HepG2 (cell line): ENCODE results near the gene MUL1. TPM values are rescaled to one million over a fixed set of nuclear protein-coding genes. Genes with fewer than 3 reads are reported as not detected.

ENCODE experiments used
- ATAC-seq: fragments of 200-7000 bp; cut with Tn5 transposase; 3 replicates; pipeline ENCODE4 v1.9.1; 2020; ENCODE audit warnings: mild to moderate bottlenecking, moderate library complexity
- BruUV-seq: library from RNA; stranded (reverse); fragments of 400-500 nt; replicated peaks from 2 replicates; lab custom pipeline; 2021; lab: Mats Ljungman, UMichigan
- CTCF ChIA-PET: fragments of 300-600 bp; formaldehyde crosslinking; extraction: SDS; loops from one replicate; lab custom pipeline; 2021; ENCODE audit warnings: low total read pairs, inconsistent platforms, low intra/inter-chr PET ratio; lab: Yijun Ruan, JAX
- POLR2A ChIA-PET: fragments of 350-600 bp; sonication (Branson Sonifier 250); formaldehyde crosslinking; loops from one replicate; lab custom pipeline; 2020; ENCODE audit warnings: antibody characterized with exemption, inconsistent platforms; lab: Yijun Ruan, JAX
- DNase-seq: peaks from one replicate; pipeline ENCODE4 v3.0.0-alpha.2; 2015; ENCODE audit warnings: low spot score
- FAIRE-seq: peaks from 3 replicates; lab custom pipeline; 2011; peaks lifted over from hg19 to GRCh38; lab: Jason Lieb, UNC
- H2AFZ ChIP-seq: one replicate; pipeline ENCODE4 v1.6.1; 2011; ENCODE audit warnings: low read length, inconsistent platforms
- H3K27ac ChIP-seq: fragments of 300-600 bp; 3 replicates; pipeline ENCODE4 v1.8.0; 2011; ENCODE audit warnings: mixed run types, mild to moderate bottlenecking, mixed read lengths, low read length, inconsistent platforms; ENCODE audit not compliant: insufficient read depth; ENCODE audit errors: extremely low read length
- H3K27me3 ChIP-seq, 2 experiments: fragments of 200-600 bp in 1 of 2; 2 replicates in 1 of 2; 3 replicates in 1 of 2; pipeline versions ENCODE4 v1.6.0 to v1.8.0; 2011; ENCODE audit warnings: low read length in 2 of 2, mild to moderate bottlenecking in 2 of 2, moderate library complexity in 2 of 2, inconsistent platforms in 1 of 2; ENCODE audit not compliant: insufficient read depth in 2 of 2, control insufficient read depth in 1 of 2
- H3K36me3 ChIP-seq, 2 experiments: fragments of 200-600 bp in 1 of 2; replicated peaks in 1 of 2; 2 replicates in 1 of 2; 3 replicates in 1 of 2; pipeline versions ENCODE4 v1.5.1 to v1.8.0; 2011; ENCODE audit warnings: low read length in 2 of 2, inconsistent platforms in 1 of 2; ENCODE audit not compliant: insufficient read depth in 2 of 2, control insufficient read depth in 1 of 2
- H3K4me1 ChIP-seq: 2 replicates; pipeline ENCODE4 v1.5.1; 2012; ENCODE audit warnings: low read length, inconsistent platforms; ENCODE audit not compliant: insufficient read depth
- H3K4me2 ChIP-seq: 2 replicates; pipeline ENCODE4 v1.6.0; 2011; ENCODE audit warnings: low read depth, low read length, inconsistent platforms
- H3K4me3 ChIP-seq, 3 experiments: fragments of 200-600 bp in 1 of 3; sonication (generic), shearing (Covaris generic) in 1 of 3; replicated peaks in 1 of 3; 2 replicates each; pipeline ENCODE4 v1.5.1; 2011 to 2016; ENCODE audit warnings: low read length in 3 of 3, inconsistent platforms in 2 of 3, low read depth in 2 of 3, mild to moderate bottlenecking in 2 of 3, control low read depth in 1 of 3, mixed read lengths in 1 of 3; ENCODE audit not compliant: insufficient read depth in 1 of 3
- H3K79me2 ChIP-seq: one replicate; pipeline ENCODE4 v1.6.1; 2011; ENCODE audit warnings: low read length, inconsistent platforms; ENCODE audit not compliant: insufficient read depth
- H3K9ac ChIP-seq: 2 replicates; pipeline ENCODE4 v1.6.0; 2011; ENCODE audit warnings: mild to moderate bottlenecking, low read depth, low read length, inconsistent platforms; ENCODE audit not compliant: insufficient read depth
- H3K9me3 ChIP-seq: 2 replicates; pipeline ENCODE4 v1.5.1; 2012; ENCODE audit warnings: mild to moderate bottlenecking, low read length
- H4K20me1 ChIP-seq: 2 replicates; pipeline ENCODE4 v1.6.0; 2011; ENCODE audit warnings: inconsistent platforms, mild to moderate bottlenecking, low read length, moderate library complexity; ENCODE audit not compliant: insufficient read depth
- E2F2 ChIP-seq: sonication (generic); formaldehyde crosslinking; IDR thresholded peaks from 2 replicates; pipeline ENCODE4 v1.4.0; 2020; ENCODE audit warnings: missing genetic modification reagents, borderline replicate concordance
- GRHL1 ChIP-seq: sonication (generic); formaldehyde crosslinking; conservative IDR thresholded peaks from 2 replicates; pipeline ENCODE4 v1.8.0; 2022; ENCODE audit warnings: missing genetic modification reagents
- HMG20B ChIP-seq: conservative IDR thresholded peaks from 2 replicates; pipeline ENCODE4 v1.6.1; 2016; ENCODE audit warnings: missing genetic modification reagents, missing compliant biosample characterization
- NKX3-1 ChIP-seq: sonication (generic); formaldehyde crosslinking; IDR thresholded peaks from 2 replicates; pipeline ENCODE4 v1.5.0; 2020; ENCODE audit warnings: missing genetic modification reagents
- NR2F2 ChIP-seq: IDR thresholded peaks from 2 replicates; pipeline ENCODE4 v1.6.1; 2012; ENCODE audit warnings: low read depth, inconsistent platforms, borderline replicate concordance
- PBX3 ChIP-seq: sonication (generic); formaldehyde crosslinking; IDR thresholded peaks from 2 replicates; pipeline ENCODE4 v1.8.1; 2023; ENCODE audit warnings: missing genetic modification reagents, inconsistent platforms, borderline replicate concordance
- PRPF4 ChIP-seq: fragments of 200-400 bp; formaldehyde crosslinking; IDR thresholded peaks from 2 replicates; pipeline ENCODE4 v1.6.1; 2016; ENCODE audit warnings: low read length, low read depth; ENCODE audit not compliant: poor library complexity, severe bottlenecking
- SAP130 ChIP-seq: IDR thresholded peaks from 2 replicates; pipeline ENCODE4 v1.6.1; 2016; ENCODE audit warnings: low read depth
- TRIM22 ChIP-seq: fragments of 450-650 bp; IDR thresholded peaks from 2 replicates; pipeline ENCODE4 v1.6.1; 2017
- WIZ ChIP-seq: sonication (generic); formaldehyde crosslinking; IDR thresholded peaks from 2 replicates; pipeline ENCODE4 v1.5.1; 2020; ENCODE audit warnings: mild to moderate bottlenecking, missing genetic modification reagents
- ZFP36L2 ChIP-seq: sonication (generic); formaldehyde crosslinking; IDR thresholded peaks from 2 replicates; pipeline ENCODE4 v1.4.0; 2020; ENCODE audit warnings: missing genetic modification reagents
- ZFX ChIP-seq: sonication (generic); formaldehyde crosslinking; IDR thresholded peaks from 2 replicates; pipeline ENCODE4 v1.4.0; 2020; ENCODE audit warnings: mild to moderate bottlenecking, low read depth, missing genetic modification reagents, moderate library complexity
- ZNF230 ChIP-seq: sonication (generic); formaldehyde crosslinking; IDR thresholded peaks from 2 replicates; pipeline ENCODE4 v1.4.0; 2020; ENCODE audit warnings: mild to moderate bottlenecking, missing genetic modification reagents
- ZNF550 ChIP-seq: sonication (generic); formaldehyde crosslinking; IDR thresholded peaks from 2 replicates; pipeline ENCODE4 v1.4.0; 2020; ENCODE audit warnings: mild to moderate bottlenecking, missing genetic modification reagents, borderline replicate concordance
- ZNF615 ChIP-seq: sonication (generic); formaldehyde crosslinking; IDR thresholded peaks from 2 replicates; pipeline ENCODE4 v1.5.0; 2020; ENCODE audit warnings: mild to moderate bottlenecking, missing genetic modification reagents, borderline replicate concordance
- ZNF839 ChIP-seq: sonication (generic); formaldehyde crosslinking; IDR thresholded peaks from 2 replicates; pipeline ENCODE4 v1.4.0; 2020; ENCODE audit warnings: missing genetic modification reagents, mild to moderate bottlenecking, borderline replicate concordance
- WGBS: methylation state at CpG from one replicate; pipeline ENCODE4 v1.1.6; 2017; ENCODE audit warnings: low lambda C conversion rate; 5-methylcytosine and 5-hydroxymethylcytosine counted together
- in situ Hi-C: cut with HindIII; loops from 2 replicates; pipeline ENCODE4 v1.10.0; 2017; ENCODE audit warnings: low pct_unique_long_range_greater_than_20kb; ENCODE audit not compliant: extremely low pct_ligation_motif_present
- intact Hi-C: fragments of 100-400 bp; cut with micrococcal nuclease; formaldehyde crosslinking; loops from one replicate; pipeline ENCODE4 v1.10.0; 2022; ENCODE audit not compliant: unreplicated experiment
- polyA plus RNA-seq, 8 experiments: library from polyadenylated mRNA; depleted of rRNA in 3 of 8; stranded (reverse) in 7 of 8; unstranded in 1 of 8; fragments of >200 nt; fragmentation: Illumina TruSeq in 4 of 8; extraction: Trizol in 4 of 8; gene quantifications; 2 replicates each; pipeline versions ENCODE4 v1.2.1 to v1.2.3, GENCODE V29; 2011 to 2016; ENCODE audit warnings: low read depth in 4 of 8, missing spikeins in 1 of 8, mixed read lengths in 1 of 8; ENCODE audit not compliant: insufficient read depth in 1 of 8
- total RNA-seq, 5 experiments: library from RNA; depleted of rRNA; stranded (reverse); fragments of >200 nt; fragmentation: Illumina TruSeq; extraction: Trizol; gene quantifications; 2 replicates each; pipeline ENCODE4 v1.2.3, GENCODE V29; 2016; ENCODE audit warnings: low read depth in 1 of 5
- TF ChIP-seq, protein P1 (sequence below): sonication (generic); formaldehyde crosslinking; IDR thresholded peaks from 2 replicates; pipeline ENCODE4 v1.8.1; 2023; ENCODE audit warnings: missing genetic modification reagents, mild to moderate bottlenecking, borderline replicate concordance

MUL1 gene
- total and polyA plus RNA-seq, 2 of the 13 experiments (the other 11 are each of a cell fraction or from before 2014, with no cell fraction given) = 21.5 to 26.5 TPM

DNA sequence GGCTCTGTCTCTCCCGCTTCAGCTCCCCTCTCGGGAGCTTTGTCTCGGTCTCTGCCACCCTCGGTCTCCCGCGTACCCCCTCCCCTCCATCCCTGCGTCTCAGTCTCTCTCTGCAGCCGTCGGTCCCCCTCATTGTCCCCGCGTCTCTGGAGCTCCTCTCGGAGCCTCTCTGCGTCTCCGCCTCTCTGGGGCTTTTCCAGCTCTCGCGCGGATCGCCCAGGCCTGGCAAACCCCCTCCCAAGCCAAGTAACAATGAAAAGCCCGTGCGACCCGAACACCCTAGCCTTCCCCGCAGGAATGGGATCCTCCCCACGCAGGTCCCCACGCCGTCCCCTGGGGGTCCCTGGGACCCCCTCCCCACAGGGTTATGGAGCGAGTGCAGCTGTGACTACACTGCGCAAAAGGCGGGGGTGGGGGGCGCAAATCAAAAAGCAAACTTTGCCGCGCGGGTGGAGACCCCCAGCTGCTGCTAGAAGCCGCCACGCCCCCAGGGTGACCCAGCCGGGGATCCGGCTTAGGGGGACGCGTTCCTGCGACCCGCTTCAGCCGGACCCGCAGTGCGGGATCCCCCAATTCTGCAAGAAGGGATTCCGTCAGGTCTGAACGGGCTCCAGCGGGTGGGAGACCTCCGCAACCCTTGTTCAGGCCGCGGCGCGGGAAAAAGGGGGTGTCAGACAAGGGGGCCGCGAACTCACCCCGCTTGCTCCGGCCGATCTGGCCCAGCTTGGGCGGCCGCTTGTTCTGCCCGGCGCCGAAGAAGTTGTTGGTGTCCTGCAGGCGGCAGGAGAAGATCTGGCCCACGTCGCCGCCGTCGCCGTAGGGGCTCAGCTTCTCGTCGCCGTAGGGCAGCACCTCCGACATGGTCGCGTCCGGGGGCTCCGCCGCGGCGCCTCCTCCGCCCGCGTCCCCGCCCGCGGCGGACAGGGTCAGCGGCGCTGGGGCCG, 23.2 kb downstream of the MUL1 start:
- CTCF ChIA-PET = interaction anchor here (0.7 to 2.1 kb wide), 3 partner anchors 9 to 15 kb away, joined by 3 to 11 read pairs (median 3); no protein-coding TSS in a partner anchor
- BruUV-seq = no TSS peak
- POLR2A ChIA-PET = interaction anchor here (0.9 to 4.3 kb wide), 6 partner anchors 9 to 559 kb away, joined by 3 to 60 read pairs (median 4); no protein-coding TSS in a partner anchor
- Histone ChIP-seq H3K9me3 (no peaks in the 10 kb centered on the region), H4K20me1 (no peaks in the 10 kb centered on the region; the same call in 1 of the 2 replicates), H3K9ac (peak overlapping the region; percentile 99), H2AFZ (no peak overlapping the region), H3K36me3 (no peaks in the 10 kb centered on the region), H3K79me2 (peaks cover 43% of the 10 kb centered on the region), H3K27ac (peak overlapping the region; percentile 92), H3K4me1 (peaks cover 52% of the 10 kb centered on the region), H3K4me3 (peak overlapping the region; percentile 90 to 95 (median 92)), H3K27me3 (no peaks in the 10 kb centered on the region; a peak in 1 of 5 replicates), H3K4me2 (peak overlapping the region; percentile 81)
- intact Hi-C loops = loop anchor here (5.0 kb wide), 1 partner anchor 42 kb away; no protein-coding TSS in a partner anchor
- under 1% methylated on average over 33 of the region's 89 CpGs for WGBS
- FAIRE-seq = no peak
- in situ Hi-C loops = no loop called here
- no peak for ATAC-seq
- DNase-seq = no peak
- TF ChIP-seq ZNF230 (CRISPR knock-in tag) (no peak), NKX3-1 (0 out of 2 replicates have a peak, but pooled peaks have one; percentile 16), NR2F2 (no peak), ZFX (CRISPR knock-in tag) (no peak), PBX3 (CRISPR knock-in tag) (no peak), PRPF4 (no peak), WIZ (CRISPR knock-in tag) (no peak), HMG20B (CRISPR knock-in tag) (no peak), ZFP36L2 (CRISPR knock-in tag) (no peak), ZNF839 (CRISPR knock-in tag) (no peak), E2F2 (0 out of 2 replicates have a peak, but pooled peaks have one; percentile 61), TRIM22 (no peak), SAP130 (CRISPR knock-in tag) (peak; percentile 43), ZNF550 (CRISPR knock-in tag) (no peak), ZNF615 (no peak), GRHL1 (CRISPR knock-in tag) (no peak)
- TF ChIP-seq, protein P1, sequence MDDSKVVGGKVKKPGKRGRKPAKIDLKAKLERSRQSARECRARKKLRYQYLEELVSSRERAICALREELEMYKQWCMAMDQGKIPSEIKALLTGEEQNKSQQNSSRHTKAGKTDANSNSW (CRISPR knock-in tag) = no peak
